HepG2 (cell line): Measurements from ENCODE around the gene PADI4.

Experiments
- FOXM1 ChIP-seq: sonication (generic); formaldehyde crosslinking; IDR thresholded peaks from 2 replicates; pipeline ENCODE4 v1.5.0; 2020; ENCODE audit warnings: missing genetic modification reagents
- POLR2A ChIP-seq, 2 experiments: IDR thresholded peaks; 2 replicates each; pipeline ENCODE4 v1.6.1; 2011; ENCODE audit warnings: low read depth in 2 of 2, low read length in 2 of 2, mild to moderate bottlenecking in 1 of 2, moderate library complexity in 1 of 2; ENCODE audit not compliant: insufficient read depth in 1 of 2
- TF ChIP-seq, protein P1 (sequence below): sonication (generic); formaldehyde crosslinking; IDR thresholded peaks from 2 replicates; pipeline ENCODE4 v1.4.0; 2020; ENCODE audit warnings: missing genetic modification reagents, mild to moderate bottlenecking, borderline replicate concordance
- TF ChIP-seq, protein P2 (sequence below): sonication (generic); formaldehyde crosslinking; IDR thresholded peaks from 2 replicates; pipeline ENCODE4 v1.5.0; 2020; ENCODE audit warnings: mild to moderate bottlenecking, missing genetic modification reagents, moderate library complexity

DNA sequence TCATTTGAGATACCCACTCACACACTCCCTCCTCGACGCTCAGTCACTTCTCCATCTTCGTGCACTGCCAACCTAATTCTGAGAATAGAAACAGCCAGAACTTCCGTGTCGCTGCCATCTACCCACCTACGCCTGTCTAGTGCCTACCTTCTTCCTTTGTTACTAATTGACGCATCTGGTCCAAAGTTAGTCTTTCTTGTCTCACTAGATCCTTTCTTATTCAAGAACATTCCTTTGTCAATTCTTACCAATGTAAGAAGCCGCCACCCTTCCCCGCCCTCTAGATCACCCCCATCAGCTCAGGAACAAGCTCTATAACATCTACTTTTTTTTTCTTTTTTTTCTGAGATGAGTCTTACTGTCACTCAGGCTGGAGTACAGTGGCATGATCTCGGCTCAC, 67.7 kb downstream of the PADI4 start:
- TF ChIP-seq, protein P1, sequence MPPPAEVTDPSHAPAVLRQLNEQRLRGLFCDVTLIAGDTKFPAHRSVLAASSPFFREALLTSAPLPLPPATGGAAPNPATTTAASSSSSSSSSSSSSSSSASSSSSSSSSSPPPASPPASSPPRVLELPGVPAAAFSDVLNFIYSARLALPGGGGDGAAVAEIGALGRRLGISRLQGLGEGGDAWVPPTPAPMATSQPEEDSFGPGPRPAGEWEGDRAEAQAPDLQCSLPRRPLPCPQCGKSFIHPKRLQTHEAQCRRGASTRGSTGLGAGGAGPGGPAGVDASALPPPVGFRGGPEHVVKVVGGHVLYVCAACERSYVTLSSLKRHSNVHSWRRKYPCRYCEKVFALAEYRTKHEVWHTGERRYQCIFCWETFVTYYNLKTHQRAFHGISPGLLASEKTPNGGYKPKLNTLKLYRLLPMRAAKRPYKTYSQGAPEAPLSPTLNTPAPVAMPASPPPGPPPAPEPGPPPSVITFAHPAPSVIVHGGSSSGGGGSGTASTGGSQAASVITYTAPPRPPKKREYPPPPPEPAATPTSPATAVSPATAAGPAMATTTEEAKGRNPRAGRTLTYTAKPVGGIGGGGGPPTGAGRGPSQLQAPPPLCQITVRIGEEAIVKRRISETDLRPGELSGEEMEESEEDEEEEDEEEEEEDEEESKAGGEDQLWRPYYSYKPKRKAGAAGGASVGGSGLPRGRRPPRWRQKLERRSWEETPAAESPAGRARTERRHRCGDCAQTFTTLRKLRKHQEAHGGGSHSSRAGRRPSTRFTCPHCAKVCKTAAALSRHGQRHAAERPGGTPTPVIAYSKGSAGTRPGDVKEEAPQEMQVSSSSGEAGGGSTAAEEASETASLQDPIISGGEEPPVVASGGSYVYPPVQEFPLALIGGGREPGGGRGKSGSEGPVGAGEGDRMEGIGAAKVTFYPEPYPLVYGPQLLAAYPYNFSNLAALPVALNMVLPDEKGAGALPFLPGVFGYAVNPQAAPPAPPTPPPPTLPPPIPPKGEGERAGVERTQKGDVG (CRISPR knock-in tag) = no peak
- TF ChIP-seq, protein P2, sequence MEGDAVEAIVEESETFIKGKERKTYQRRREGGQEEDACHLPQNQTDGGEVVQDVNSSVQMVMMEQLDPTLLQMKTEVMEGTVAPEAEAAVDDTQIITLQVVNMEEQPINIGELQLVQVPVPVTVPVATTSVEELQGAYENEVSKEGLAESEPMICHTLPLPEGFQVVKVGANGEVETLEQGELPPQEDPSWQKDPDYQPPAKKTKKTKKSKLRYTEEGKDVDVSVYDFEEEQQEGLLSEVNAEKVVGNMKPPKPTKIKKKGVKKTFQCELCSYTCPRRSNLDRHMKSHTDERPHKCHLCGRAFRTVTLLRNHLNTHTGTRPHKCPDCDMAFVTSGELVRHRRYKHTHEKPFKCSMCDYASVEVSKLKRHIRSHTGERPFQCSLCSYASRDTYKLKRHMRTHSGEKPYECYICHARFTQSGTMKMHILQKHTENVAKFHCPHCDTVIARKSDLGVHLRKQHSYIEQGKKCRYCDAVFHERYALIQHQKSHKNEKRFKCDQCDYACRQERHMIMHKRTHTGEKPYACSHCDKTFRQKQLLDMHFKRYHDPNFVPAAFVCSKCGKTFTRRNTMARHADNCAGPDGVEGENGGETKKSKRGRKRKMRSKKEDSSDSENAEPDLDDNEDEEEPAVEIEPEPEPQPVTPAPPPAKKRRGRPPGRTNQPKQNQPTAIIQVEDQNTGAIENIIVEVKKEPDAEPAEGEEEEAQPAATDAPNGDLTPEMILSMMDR (CRISPR knock-in tag) = no peak
- no peak for TF ChIP-seq POLR2A (IDR thresholded peaks at IDR 0.05; ENCODE audit: insufficient read depth in 1 of 2, low read depth in 2 of 2, low read length in 2 of 2)
- TF ChIP-seq FOXM1 (CRISPR knock-in tag) = no peak
